HUDEP-2 (cell line): ENCODE results near the gene LRFN4.

Source experiments
- DNase-seq, 76 experiments: peaks; one replicate each; lab custom pipeline; 2025; ENCODE audit not compliant: unreplicated experiment in 76 of 76; lab: John Stamatoyannopoulos, UW

LRFN4 gene

DNA sequence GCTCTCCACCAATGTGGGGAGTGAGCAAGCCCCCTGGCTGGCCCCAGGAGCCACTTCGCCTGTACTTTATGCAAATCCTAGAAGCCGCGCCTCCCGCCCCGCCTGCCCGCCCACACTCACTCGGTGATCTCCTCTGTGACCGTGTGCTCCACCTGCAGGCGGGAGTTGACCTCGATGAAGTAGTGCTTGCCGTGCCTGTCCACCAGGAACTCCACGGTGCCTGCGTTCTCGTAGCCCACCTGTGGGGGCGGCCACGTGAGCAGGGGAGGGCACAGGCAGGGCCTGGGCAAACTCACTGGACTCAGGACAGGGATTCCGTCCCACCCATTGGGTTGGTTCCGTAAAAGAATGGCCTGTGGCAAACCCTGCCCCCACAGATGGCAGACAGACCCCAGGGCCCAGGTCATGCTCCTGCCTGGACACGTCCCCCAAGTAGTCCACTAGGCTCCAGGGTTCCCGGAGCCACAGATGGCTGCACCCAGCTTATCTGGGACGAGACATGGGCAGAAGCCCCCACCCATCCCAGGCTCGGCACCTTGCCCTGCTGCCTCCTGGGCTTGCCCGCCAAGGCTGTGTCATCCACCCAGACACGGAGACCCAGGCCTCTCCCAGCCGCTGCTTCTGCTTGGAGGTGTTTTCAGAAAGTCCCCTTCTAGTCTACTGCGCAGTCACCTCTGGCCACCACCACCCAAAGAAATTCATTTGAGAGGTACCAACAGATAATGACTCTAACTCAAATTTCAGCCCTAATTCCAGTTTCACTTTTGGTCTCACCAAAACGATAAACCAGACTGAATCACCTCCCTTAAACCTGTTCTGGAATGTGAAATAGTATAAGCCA, 12.1 kb downstream of the LRFN4 start:
- DNase-seq = peak in 65 of 76 experiments; percentile 16 to 81 (median 62)

DNA sequence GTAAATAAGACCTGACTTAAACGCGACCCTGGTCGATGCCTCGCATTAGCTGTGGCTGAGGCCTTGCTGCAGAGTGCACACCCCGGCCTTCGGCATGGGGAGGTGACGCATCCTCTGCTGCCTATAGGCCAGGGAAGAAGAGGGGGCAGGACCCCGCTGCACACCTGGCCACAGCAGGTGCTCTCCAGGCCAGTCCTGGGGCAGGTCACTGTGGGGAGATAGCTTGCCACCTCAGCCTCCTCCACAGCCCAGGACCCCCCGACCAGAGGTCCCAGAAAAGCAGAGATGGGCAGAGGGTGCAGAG, 12.7 kb downstream of the LRFN4 start:
- no peak for DNase-seq

DNA sequence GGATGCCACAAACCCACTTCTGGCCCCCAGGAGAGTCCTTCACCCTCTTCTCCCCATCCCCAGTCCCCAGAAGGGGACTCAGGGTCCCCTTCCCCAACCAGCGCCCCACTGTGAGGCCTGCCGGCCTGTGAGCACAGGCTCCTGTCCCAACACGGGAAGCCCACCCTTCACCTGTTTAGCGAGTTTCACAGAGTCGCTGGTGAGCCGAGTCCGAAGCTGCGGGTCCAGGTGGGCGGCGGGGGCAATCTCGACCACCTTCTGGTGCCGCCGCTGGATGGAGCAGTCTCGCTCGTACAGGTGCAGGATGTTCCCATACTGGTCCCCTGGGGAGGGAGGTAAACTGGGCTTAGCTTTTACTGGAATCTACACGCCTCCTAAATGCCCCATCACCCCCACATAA, 13.3 kb downstream of the LRFN4 start:
- no peak for DNase-seq

DNA sequence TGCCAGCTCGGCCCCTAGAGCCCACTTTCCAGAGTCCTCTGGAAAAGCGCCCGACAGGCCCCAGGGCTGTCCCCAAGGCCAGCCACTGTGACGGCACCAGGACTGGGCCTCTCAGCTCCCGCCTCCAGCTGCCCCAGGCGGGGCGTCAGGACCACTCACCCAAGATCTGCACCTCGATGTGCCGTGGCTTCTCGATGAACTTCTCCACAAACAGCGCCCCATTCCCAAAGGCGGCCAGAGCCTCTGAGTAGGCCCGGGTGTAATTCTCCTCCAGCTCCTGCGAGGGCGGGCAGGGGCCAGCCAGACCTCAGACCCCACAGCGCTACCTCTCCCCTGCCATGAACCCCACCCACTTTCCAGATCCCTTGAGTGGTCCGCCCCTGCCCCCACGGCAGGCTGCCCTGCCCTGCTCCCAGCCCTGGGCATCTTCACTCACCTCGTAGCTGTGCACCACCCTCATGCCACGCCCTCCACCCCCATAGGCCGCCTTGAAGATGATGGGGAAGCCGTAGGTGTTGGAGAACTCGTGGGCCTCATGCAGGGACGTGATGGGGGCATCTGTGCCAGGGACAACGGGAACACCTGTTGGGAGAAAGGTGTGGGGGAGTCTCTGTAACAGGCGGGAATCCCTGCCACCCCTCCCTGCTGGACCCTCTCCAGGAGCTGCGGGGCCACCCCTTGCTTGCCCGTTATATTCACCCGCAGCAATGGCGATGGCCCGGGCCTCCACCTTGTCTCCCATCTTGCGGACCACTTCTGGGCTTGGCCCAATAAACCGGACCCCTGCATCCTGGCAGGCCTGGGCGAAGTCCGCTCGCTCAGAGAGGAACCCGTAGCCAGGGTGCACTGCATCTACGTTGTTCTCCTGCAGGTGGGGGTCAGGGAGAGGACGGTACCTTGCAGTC, 14.0 kb downstream of the LRFN4 start:
- no peak for DNase-seq

DNA sequence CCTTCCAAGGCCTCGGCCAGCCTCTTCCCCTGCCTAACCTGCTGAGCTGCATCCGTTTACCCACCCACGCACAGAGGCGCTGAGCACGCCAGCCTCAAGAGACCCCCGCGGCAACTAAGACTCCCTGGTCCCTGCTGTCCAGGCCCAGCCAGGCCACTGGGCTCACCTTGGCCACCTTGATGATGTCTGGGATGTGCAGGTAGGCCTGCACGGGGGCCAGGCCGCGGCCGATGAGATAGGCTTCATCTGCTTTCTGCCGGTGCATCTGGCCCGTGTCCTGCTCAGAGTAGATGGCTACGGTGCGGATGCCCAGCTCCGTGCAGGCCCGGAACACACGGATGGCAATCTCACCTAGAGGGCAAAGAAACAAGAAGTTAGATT, 14.6 kb downstream of the LRFN4 start:
- no peak for DNase-seq

DNA sequence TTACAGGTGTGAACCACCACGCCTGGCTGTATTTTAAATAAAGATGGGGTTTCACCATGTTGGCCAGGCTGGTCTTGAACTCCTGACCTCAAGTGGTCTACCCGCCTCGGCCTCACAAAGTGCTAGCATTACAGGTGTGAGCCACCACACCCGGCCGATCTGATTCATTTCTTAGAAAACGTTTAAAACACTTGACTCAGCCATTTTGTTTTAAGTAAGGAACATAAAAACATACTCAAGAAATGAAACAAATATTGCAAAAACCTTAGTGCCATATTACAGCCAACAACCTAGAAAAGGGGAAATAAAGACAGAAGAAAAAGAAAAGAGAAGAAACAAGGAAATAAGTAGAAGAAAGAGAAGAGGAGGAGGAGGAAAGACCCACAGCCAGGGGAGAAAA, 17.4 kb downstream of the LRFN4 start:
- no peak for DNase-seq

DNA sequence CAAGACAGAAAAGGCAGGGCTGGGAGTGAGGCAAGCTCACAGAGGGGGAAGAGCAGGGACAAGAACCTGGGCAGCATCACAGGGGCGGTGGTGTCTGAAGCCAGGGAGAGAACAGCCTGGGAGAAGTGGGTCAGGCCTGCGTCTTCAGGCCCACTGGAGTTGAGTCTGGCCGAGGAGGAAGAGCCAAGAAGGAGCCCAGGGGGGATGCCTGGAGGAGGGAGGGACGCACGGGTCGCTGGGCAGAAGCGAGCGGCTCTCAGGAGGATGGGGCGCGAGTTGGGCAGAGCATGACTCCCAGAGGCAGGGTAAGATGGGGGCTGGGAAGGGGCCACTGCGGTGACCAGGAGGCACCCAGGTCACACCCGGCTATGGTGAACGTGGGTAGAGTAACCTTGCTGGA, 18.5 kb downstream of the LRFN4 start:
- DNase-seq = no peak

DNA sequence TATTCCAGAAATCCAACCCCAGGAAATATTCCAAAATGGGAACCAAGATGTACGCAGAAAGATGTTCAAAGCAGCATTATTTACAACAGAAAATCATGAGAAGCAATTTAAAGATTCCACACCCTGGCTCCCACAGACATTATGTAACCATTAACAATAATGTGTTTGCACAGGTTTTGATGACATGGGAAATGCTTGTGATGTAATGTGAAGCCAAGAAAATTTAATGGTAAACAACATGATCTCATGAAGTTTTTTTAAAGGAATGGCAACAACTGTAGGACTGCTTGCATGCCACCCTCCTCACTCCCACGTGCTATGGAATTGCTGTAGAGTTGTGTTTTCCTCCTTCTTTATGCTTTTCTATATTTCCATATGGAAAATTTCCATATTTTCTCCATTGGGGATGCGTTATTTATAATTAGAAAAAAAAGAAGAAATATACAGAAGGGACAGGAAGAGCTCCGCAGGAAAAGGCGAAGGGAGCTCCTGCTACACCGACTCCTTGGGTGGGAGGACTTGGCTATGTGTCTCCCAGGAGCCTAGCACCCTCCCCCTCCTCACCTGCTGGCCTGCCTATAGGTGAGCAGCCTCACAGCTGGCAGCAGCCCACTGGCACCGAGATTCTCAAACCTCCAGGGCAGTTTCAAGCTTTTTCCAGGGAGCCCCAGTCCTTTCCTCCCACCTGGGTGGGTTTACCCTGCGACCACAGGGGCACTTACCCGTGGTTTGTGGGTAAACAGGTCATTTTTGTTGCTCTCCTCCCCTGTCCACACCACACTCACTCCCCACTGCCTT, 20.9 kb downstream of the LRFN4 start:
- DNase-seq = no peak

DNA sequence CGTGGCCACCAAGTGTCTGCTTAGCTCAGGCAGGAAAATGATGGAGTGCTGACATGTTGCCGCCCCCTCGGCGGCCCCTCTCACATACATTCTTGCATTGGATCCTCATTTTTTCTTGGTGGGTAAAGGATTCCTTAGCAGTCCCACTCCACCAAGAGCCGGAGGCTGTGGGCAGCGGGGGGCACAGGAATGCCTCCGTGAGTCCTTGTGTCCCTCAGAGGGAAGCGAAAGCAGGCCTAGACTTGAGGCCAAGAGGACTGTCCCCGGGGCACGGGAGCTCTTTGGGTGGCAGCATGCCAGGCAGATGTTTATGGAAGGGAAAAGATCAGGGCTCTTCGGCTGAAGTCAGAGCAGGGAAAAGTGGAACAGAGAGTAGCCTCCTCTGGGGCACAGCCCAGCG, 21.6 kb downstream of the LRFN4 start:
- DNase-seq = no peak

DNA sequence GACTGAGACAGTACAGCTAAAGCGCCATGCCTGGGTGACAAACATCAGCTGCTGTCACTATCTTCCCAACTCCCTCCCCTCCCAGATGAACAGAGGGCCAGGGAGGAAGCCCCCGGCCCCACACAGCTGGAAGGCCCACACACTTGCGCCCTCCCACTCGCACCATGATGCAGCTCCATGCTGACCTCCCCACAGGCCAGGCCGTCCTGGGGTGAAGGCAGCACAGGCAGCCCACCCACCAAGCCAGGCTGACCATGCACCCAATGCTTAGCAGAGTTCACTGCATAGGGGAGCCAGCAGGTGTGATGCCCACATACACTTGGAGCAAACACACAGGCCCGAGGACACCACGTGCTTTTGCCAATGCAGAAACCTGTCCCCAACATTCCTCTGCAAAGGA, 22.1 kb downstream of the LRFN4 start:
- DNase-seq = no peak

DNA sequence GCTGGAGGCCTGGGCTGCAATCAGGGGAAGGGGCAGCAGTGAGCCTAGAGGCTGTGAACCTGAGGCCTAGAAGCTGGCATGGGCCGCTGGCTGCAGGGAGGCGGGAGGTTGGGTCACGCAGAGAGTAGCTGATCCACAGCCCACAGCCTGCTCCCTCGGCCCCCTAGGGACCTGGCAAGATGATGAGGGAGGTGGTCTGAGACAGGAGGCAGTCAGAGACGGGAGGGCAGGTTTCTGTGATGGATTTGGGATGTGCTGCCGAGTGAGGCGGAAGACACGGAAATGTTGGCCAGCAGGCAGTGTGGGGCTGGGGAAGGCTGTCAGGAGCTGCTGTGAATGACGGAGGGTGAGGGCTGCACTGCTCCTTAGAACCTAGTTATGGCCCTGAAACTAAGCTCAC, 22.7 kb downstream of the LRFN4 start:
- no peak for DNase-seq

DNA sequence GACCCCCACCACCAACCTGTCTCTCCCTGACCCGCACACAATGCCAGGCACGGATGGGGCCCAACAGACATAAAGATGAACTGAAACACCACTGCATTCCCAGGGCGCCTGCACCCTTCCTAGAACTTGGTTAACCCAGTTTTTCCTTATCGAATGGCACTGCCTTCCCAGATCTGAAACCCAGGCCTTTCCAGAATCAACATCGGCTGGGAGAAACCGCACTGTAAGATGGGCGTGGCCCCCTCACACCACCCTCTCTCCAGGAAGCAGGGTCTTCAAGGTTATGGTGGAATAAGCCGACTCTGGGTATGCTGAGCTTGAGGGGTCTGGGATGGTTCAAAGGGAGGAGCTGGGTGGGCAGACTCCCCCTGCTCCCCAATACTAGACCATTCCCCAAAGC, 23.1 kb downstream of the LRFN4 start:
- DNase-seq = no peak

DNA sequence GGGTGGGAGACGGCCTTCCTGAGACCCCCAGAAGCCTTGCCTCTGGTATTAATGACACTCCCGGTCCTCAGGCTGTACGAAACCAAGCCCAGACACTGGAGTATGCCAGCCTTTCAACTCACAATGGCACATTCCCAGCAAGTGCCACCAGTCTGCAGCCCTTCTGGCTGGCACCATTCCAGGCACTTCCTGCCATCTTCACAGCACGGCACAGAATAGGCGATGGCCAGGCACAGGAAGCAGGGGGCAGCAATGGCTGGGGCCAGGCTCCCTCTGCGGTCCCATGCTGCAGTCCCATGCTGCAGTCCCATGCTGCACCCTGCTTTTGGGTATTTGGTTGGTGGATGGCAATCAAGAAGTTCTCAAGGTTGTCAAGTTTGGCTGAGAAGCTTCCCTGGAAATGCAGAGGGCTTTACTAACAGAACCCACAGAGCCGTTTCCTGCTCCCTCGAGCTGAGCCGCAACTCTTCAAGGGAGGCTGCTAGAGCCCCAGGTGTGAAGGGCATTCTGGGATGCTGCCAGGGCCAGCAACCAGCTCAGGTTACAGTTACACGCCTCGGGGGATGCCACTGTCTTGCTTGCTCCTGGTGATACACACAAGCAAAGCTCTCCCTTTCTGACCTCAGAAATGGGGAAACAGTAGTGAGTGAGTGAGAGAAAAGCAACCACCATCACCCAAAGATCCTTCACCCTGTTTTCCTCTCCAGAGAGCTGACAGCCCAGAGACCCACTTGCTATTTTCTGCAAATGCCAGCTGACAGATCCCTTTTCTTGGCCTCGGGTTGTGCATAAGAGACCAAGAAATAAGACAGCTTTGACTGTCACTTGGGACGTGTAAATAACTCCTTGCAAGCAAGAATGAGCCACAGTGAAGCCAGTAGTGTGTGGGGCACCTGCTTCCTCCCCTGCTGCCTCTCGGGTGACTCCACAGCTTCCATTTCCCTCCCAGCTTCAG, 23.9 kb downstream of the LRFN4 start:
- peak in 1 of 76 experiments; percentile 12 for DNase-seq

DNA sequence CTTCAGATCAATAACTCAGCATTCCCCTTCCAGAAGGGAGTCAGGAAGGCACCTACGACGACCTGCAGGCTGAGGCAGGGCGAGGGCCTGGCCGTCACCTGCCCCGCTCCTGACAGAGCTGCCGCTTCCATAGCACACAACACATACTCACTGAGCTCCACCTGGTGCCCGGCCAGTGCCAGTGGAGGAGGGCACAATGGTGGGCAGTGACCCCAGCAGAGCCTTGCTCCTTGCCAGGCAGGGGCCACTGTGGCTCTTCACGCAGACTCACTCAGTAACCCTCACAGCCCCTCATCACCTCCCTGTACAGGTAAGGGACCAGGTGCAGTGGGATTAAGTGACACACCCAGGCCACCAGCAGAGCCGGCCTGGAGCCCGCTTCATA, 24.6 kb downstream of the LRFN4 start:
- DNase-seq = no peak

DNA sequence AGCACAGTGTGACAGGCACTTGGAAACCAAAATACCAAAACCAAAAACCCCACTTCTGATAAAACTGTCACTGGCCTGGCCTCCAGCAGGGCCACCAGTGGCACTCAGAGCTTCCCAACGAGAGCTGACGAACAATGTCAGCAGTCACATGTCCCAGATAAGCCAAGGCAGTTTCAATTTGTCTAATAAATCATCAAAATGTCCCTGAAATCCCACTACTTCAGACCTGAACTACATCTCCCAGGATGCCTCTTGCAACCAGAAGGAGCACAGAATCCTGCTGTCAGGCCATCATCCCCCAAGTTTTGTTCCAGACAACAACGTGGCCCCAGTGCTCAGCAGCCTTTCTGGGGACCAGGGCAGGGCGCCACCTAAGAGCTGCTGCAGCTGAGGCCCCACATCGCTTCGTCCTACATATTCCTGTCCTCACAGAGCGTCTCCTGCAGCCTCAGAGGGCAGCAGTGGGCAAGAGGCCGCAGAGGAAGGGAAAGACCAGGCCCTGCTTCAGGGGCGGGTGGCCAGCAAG, 25.1 kb downstream of the LRFN4 start:
- DNase-seq = no peak

DNA sequence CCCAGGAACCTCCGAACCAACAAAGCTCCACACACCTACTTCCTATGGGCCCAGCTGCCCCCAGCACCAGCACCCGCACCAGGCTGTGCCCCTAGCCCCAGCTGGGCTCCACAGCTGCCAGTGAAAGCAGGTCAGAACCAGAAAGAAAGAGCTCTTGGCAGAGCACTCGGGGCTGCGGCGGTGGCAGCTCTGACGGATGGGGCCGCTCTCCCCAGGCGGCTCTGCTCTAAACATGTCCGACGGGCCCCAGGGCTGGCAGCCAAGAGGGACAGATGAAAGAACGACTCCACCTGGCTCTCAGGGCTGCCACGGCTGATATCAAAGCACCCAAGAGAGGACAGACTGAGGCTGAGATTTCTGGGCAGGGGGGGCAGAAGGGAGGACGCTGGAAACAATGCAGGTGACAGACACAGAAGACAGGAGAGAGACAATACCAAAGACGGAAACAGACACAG, 25.7 kb downstream of the LRFN4 start:
- DNase-seq = no peak

DNA sequence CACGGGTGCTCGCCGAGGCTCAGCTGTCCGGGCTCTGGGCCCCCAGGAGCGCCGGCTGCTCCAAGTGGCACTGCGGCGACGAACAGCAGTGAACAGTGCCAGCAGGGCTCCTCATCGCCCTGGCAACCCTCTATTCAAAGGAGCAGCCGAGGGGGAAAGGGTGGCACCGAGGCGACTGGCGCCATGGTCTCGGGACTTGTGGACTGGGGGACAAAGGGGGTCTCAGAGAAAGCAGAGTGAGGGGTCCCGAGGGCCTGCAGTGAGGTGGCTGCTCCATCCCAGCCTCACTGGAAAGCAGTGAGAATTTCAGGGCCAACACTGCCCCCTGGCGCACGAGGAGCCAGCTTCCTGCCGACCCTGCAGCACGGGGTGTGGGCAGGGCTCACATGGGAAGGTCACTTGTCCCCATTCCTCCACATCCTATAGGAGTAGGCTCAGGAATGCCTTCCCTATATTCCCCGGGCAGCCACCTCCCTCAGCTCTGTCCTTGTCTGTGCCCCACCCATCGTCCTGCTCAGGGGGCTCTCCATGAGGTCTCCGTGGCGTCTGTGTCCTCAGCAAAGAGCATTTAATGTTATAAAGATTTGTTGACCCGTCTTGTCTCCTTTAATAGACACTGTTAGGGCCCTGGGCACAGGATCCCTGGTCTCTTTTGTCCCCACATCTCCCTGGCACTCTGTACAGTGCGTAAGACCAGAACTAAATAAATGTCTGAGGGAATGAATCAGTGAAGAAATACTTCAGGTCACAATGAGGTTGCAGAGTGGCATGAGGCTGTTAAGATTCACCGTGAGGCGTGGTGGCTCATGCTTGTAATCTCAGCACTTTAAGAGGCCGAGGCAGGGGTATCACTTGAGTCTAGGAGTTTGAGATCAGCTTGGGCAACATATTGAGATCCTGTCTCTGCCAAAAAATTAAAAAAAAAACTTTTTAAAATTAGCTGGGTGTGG, 26.4 kb downstream of the LRFN4 start:
- DNase-seq = peak in 57 of 76 experiments; percentile 1 to 70 (median 36)

DNA sequence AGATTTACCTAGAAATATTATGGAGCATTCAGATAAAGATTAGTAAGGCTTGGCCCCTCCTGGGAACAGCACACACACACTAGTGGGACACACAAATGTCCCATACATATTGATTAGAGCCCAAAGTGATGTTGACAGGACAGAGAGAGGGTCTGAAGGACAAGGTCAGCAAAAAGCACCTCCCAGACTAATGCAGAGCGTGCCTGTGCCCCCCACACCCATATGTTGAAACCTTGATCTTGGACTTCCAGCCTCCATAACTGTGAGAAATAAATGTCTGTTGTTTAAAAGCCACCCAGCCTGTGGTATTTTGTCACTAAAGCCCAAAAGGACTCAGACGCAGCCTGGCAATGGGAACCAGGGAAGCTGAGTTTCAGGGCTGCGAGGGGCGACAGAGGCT, 27.6 kb downstream of the LRFN4 start:
- no peak for DNase-seq

DNA sequence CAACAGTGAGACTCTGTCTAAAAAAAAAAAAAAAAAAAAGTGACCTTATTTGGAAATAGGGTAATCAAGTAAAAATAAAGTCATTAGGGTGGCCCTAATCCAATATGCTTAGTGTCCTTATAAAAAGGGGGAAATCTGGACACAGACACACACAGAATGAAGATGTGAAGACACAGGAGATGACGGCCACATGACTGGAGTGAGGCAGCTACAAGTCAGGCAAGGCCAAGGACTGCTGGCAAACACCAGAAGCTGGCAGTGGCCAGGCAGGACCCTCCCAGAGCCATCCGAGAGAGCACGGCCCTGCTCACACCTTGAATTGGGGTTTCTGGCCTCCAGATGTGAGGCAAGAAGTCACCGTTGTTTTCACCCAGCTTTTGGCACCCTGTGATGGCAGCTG, 28.6 kb downstream of the LRFN4 start:
- no peak for DNase-seq
